Activated CD4-positive, alpha-beta T cell treated with anti-CD3 and anti-CD28 coated beads, Interleukin-2, amount 50 U/mL, for 48 hours (primary cell): ENCODE results near the gene E2F7.

Source experiments
- DNase-seq, 2 experiments: peaks; one replicate each; pipeline ENCODE4 v3.0.0-alpha.2; 2020

E2F7 gene

DNA sequence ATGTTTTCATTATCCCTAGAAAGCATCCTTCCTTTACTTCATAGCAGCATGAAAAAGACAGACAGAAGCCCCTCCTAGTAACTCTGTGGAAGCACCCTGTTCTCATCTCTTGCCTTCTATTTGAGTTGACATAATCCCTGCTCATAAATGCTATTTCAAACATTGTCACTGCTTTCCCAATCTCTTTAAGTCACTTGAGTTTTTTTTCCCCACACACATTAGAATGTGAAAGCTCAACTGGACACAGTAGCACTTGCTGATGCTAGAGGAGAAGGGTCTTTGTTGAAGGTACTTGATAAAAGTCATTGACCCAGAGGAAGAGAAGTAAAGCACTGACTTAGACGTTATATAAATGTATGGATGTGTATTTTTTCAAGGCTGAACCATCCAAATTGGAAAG lies 3.0 kb downstream of the E2F7 start:
- no peak for DNase-seq

DNA sequence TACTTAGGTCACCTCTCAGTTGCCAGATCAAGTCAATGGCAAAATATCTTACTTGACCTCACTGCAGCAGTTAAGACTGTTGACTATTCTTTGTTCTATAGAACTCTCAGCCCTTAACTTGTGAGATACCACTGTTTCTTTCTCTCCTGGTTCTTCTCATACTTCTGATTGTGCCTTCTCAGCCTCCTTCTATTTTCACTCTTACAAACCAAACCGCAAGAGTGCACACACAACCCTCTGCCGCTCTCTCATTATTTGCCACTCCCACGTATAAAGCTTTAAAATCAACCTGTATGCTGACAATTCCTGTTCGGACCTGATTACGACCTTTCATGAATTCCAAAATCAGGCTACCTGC lies 4.5 kb downstream of the E2F7 start:
- no peak for DNase-seq

DNA sequence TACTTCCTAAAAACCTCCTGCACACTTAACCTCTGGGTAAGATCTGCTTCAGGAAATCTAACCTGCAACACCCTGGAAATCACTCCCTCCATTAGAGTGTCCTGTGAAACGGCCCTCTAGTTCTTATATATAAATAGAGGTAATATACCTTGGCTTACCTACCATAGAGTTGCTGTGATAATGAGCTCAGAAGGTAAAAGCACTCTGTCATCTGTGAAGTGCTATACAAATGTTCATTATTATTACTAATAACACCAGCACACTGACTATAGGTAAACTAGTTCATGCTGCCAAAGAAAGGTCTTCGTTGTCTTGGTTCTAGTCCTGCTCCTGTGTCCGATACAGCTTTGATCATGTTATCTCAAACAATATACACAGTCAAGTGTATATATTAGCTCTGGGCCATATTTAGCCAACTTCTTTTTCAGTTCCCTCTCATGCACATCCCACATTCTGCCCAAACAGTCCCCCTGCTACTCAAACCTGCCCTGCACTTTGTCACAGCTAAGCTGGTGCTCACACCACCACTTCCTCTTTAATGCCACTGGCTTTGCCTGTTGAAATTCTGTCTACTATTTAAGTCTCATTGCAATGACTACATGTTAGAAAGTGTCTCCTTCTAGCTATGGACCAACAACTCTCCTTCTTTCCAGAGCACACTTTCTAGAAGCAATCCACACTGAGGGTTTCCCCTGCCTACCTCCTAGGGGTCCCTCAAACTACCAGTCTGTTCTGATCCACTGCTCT lies 5.1 kb downstream of the E2F7 start:
- no peak for DNase-seq

DNA sequence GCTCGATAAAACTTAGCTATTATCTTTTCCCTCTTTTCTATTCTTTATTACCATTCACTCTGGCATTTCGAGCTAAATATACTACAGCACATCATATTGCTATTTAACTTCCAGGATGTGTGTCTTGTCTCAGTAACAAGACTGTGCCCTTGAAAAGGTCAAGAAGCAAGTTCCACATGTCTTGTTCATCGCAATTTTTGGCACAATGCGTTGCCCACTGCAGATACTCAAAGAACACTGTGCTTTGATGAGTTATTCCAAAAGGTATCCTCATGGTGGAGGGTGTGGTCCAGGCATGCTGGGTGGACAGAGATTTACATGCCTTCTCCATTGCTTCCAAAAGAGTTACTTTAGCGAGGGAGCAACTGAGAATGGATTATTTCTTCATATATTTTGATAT lies 6.6 kb downstream of the E2F7 start:
- DNase-seq, result no peak

DNA sequence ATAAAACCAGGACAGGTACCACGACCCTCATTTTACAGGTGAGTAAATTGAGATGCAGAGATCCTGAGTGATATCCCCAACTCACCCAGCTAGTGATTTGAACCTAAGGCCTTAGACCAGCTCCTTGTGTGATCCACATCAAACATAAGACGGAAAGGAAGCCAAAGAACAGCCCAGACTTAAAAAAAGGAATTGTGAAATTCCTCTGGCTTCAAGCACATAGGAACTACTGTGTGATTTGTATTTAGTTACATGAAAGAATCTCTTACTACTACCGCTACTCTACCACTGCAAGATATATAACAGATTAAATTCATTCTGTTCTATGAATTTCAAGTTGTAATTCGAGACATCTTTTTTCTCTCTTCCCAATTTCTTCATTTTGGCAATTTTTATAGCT lies 10.5 kb downstream of the E2F7 start:
- DNase-seq, result no peak

DNA sequence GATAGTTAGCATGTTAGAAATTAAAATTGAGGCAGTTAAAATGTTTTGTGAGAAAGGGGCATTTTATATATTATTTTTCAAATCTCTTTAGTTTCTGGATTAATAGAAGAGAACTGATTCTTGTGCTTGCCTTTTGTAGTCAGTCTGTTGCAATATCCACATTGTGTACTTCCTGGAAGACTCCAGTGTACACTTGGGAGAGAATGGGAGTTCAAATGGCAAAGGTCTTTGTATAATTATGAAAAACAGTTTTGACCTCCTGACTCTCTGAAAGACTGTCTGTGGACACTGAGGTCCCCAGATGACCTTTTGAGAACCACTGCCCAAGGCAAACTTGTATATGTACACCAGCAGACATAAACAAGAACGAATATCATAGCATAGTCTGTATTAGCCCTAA lies 12.1 kb downstream of the E2F7 start:
- no peak for DNase-seq

DNA sequence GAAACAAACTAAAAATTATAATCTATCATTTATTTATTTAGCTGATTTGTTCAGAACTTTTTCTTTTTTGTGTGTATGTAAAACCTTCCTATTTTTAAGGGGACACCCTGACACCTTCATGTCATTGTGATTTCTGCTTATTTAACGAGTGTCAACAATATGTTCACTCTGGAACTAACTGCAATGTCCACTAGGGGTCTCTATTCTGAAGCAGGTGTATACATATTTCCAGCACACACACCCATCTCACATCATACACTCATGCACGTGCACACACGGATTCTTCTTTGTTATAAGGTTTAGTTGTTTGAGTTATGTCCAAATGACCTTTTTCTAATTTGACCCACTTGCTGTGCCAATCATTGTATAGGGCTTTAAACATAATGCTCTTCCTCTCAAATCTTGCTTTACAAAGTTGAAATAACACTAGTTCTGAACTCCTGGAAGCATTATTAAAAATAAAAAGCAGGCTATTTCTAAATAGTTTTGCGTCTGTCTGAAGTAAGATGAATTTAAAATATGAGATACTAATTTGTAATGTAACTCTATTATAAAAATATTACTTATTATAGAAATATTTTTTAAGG lies 15.5 kb downstream of the E2F7 start:
- no peak for DNase-seq

DNA sequence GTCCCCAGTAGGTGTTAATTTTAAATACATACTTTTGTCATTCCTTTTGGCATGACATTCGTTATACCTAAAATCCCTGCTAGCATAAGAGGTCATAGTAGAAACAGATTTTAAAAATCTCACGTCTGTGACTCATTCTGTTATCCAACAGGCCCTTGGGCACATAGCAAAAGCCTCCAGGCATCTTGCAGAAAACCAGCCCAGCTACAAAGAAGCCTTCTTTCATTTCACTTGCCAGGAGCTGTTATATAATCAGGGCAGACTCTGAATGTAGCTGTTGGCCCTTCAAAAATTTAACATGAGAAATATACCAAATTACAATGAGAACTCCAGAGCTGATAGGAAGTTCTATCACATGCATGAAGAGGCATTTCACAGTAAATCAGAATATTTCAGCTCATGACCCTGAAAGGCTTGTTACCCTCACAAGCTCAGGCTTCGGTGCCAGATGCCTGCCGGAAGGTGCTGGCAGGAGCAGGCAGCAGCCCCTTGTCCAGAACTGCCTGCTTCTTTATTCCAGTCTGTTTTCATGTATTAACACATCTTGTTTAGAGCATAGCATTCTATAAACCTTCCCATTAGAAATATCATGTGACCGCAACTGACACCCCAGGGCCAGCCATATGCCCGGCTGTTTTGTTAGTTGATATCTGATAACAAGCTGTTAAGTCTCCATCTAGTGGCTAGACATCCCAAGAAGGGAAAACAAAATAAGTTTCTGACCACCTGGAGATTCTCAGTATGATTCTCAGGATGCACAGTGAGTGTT lies 17.8 kb downstream of the E2F7 start:
- DNase-seq, result no peak

DNA sequence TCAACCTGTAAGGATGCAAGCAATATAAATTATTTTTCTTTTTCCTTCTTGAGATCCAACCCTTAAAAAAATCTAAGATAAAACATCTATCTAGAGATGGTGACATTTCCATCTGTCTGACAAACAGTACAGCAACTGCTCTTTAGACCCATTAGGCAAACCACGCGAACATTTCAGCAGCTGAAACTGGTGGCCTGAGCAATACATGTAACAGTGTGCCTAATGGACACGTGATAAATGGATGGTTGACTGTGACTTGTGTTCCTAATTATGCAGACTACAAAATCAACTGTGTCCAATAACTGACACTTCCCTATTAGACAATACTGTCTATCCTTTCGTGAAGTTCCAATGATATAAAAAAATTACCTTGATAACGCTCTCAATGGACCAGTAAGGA lies 18.9 kb downstream of the E2F7 start:
- DNase-seq, result no peak

DNA sequence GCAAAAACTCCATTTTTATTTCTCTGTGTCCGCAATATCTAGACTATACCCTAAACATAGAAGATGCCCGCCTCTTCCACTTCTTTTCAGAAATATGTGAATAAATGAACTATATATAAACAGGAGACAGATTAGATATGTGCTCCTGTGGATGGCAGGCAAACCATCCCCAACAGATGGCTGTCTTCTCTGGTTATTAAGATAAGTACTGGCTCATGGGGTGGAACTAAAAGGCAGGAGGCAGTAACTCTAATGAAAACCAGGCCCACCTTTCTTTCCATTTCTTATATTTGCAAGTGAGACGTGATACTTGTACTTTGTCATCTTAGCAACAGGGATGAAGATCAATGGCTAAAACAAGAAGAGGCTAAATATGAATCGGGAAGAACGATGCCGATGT lies 20.2 kb downstream of the E2F7 start:
- DNase-seq, result no peak

DNA sequence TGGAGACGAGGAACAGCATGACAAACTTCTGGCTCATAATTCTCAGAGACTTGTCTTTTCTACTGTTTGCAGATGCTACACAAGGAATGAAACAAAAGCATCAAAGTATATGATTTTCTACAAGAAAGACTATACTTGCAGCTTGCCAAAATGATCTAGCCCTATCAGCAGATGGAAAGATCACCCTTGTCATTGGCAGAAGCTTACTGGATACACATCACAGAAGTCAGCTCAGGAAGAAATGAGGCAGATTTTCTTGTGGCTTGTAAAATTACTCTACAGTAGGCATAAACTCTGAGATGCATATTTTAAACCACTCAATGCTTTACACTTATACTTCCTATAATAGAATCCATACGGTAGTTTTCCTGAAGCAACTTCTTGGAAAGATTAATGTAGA lies 20.6 kb downstream of the E2F7 start:
- no peak for DNase-seq

DNA sequence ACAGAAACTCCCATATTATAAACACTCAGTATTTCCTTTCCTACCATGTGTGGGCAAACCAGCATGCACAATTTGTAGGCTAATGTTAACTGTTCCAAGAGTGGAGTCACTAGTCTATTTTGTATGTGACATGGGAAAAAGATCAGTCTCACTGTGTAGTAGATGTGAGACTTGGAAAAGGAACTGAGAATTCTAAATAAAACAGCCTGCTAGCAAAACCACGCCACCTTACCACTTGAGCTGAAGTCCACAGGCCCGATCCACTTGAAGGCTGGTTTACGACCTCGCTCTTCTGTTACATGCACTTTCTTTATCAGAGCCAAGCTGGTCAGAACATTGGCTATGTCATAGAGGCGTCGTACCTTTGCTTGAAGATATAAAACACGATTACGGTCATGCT lies 22.5 kb downstream of the E2F7 start:
- no peak for DNase-seq

DNA sequence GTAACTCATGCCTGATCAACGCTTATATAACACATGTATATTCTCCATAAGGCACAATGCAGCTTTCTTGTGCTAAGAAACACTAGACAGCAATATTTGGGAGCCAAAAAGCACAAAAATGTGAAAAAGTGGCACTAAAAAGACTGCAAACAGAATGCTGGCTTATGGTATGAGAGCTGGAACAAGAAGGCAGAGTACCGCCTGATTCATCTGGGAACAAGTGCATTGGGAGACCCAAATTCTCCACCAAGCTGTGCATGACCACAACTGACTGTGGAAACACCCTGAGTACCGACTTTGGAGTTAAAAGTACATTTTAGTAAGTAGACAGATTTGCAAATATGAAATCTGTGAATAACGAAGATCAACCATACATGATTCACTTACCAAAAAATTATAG lies 25.1 kb downstream of the E2F7 start:
- DNase-seq, result no peak

DNA sequence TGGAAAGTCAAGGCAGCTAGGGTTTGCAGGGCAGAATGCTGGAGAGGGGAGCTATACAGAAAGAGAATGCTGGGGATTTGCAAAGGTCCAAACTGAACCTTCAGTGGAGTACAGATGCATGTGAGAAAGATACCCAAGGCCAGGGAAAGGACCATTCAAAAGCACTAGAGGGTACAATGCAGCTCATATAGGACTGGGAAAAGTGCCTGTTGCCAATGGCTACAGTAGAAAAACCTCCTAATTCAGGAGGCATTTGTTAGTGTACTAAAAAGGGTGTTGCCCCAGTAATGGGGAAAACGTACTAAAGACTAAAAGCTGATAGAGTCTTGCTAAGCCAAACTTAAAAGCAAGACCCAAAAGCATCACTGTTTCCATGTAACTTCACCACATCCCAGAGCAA lies 30.1 kb downstream of the E2F7 start:
- DNase-seq, result no peak

DNA sequence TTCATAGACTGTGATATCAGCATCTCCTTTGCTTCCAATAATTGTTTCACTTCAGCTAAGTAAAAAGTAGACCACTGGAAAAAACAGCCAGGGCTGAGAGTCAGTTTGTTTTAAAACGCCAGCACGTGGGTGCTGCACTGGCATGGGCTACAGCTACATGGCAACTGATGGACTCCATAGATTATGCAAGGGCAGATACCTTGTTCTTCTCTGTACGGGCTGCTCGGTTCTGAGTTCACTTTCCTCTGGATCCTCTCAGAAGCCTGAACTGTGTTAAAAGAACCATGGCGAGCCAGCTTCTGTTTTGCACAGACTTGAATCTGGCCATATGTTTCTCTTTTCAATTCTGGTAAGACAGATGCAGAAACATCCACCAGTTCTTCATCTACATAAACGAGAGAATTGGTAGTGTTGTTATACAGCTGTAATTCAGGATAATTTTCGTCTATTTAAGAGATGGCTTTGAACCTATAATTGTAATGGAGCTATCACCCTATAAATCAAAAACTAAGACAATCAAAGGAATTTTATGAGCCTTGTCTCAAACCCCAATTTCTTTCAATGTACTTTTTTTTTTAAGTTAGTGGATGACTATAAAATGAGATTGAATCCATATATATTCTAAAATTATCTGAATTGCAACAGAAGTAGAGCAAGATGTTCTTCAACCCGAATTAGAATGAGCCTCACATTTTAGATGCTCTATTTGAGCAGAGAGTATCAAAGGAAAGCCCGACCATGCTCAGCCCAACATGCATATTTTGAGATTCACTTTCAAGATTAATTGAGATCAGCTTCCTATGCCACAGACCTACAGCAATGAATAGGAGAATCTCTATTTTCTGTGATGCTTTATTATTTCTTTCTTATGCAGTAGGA lies 31.5 kb downstream of the E2F7 start:
- no peak for DNase-seq

DNA sequence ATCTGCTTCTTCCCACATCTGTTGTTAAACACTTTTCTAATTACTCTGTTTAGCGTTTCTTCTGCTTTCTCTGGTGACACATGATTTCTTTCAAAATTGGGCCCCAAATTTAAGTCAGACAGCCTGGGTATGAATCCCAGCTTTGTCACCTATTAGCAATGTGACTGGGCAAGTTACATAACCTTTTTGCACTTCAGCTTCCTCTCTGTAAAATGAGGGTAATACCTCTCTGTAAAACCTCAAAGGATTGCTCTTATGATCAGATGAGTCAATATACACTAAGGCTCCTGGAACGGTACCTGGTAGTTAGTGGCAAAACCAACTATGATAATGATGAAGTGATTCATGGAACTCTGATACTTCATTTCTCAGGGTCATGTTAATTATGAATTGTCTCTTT lies 33.0 kb downstream of the E2F7 start:
- DNase-seq, result no peak

DNA sequence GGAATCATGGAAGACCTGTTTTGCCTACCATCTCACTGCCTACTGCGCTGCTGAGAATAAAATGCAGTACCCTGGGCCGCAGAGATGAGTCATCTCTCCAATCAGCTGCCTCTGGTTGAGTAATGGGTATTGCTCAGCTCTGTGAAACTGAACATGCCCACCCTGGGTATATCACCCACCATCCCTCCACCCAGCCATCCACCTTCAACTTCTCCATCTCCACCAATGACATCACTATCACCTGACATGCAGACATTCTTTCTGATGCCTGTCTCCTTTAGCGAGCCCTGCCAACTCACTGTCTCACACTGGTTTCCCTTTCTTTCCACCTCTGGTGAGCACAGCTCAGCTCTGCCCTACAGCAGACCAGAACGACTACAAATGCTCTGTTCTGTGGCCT lies 33.6 kb downstream of the E2F7 start:
- DNase-seq, result no peak

DNA sequence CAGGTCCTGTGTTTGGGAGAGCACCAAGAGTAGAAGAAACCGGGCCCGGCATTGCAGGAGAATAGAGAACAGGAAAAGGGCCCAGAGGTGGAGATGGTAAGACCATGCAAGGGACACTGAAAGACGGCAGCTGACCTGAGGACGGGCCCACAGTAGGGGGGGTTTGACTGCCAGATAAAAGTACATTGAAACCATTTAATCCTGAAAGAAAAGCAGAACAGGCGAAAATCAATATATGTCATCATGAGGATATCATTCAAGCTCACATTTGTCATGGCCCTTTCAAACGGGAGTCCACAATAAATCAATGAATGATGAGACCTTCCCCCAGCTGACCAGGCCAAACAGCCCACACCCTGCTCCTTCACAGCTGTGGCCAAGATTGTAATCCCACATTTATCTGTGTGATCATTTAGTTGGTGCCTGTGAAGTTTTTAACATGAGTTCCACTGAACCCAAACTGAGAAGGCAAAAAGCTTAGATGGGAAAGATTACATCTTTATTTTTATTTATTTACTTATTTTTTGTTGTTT lies 39.5 kb downstream of the E2F7 start:
- no peak for DNase-seq

DNA sequence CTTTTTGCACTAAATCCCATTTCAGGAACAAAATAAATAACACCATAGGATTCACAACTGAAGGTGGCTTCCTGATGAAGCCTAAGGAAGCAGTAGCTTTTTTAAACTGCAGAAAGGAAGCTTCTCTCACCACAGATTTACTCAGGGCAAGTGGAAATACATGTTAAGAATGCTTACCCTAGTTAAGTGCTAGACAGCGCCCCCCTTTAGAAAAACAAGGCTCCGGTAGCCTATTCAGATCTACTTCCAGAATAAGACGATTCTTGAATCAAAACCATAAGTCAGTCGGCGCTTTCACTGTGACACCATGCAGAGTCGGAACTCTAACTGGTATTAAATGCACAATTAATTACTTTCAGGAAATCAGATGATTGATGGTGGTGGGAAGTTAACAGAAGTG lies 41.9 kb downstream of the E2F7 start:
- no peak for DNase-seq

DNA sequence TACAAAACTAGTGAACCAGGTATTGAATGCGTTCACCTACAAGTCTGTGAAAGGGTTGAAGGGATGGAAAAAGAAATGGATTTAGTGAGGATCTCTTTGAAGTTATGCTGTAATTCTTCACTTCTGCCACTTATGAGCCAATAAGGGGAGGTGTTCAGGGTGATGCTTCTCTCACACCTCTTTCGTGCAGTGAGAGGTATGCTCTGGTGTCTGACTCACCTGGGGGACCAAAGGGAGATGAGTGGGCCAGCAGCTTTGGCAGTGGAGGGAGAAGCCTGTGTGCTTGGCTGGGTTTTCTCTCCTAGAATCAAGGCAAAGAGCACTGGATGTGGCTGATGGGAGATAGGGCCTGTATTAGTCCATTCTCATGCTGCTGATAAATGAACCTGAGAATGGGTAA lies 45.4 kb downstream of the E2F7 start:
- DNase-seq, result no peak

DNA sequence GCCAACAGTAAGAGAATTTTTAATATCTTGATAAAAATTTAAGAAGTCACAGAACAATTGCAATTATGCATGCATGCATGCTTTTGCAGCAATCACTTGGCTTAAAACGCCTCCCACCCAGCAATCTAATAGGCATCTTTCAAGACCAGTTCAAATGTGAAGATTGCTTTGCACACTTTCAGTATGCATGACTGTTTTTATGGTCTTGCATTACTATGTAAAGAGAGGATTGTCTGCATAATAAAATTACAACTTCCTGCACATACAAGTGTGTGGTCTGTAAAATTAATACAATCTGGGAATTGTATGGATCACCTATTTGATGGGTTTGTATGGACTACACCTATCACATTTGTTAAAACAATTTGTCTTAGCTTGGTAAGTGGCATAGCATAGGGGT lies 48.8 kb downstream of the E2F7 start:
- DNase-seq, result no peak

DNA sequence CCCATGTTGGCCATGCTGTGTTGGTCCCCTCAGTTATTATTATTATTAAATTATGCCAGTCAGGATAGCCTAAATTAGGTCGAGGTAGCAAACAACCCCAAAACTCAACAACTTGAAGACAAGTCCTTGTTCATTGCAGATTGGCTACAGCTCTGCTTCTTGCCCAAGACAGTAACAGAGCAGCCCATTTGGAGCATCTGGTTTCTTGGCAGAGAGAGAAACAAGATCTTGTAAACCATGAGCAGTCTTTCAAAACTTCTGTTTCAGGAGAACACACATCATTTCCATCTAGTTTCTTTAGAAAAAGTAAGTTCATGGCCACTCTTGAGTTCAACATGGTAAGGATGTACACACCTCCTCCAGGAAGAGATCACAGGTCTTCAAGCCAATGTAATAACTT lies 52.3 kb downstream of the E2F7 start:
- DNase-seq, result no peak
